ENCODE results near the gene LRRN4CL. TPM values are rescaled to one million over a fixed set of nuclear protein-coding genes. Genes with fewer than 3 reads are reported as not detected.

The LRRN4CL gene
- total and polyA plus RNA-seq, 9 of the 15 experiments (the other 6 are each of a cell fraction or from before 2014, with no cell fraction given) = 0.03 to 0.11 (median 0.05) TPM; not detected in 4

GRCh38 chr11:62678770-62679696 is 10.3 kb downstream of the LRRN4CL start, which contains the start of gene UBXN1 (continued):
- TF ChIP-seq ILF3 (IDR thresholded peaks at IDR 0.05; ENCODE audit: borderline replicate concordance) = no peak
- TF ChIP-seq COPS2 (conservative IDR thresholded peaks at IDR 0.05) = no peak
- TF ChIP-seq SIRT6 (IDR thresholded peaks at IDR 0.05; ENCODE audit: low read depth, low read length) = no peak
- TF ChIP-seq ATF4 (CRISPR knock-in tag; IDR thresholded peaks at IDR 0.05) = no peak
- TF ChIP-seq ZBTB1 (CRISPR knock-in tag; IDR thresholded peaks at IDR 0.05; ENCODE audit: borderline replicate concordance, low read depth) = no peak
- no peak for TF ChIP-seq MIER1 (IDR thresholded peaks at IDR 0.05; ENCODE audit: low read depth)
- TF ChIP-seq SAP30 (IDR thresholded peaks at IDR 0.05; ENCODE audit: borderline replicate concordance, insufficient read depth, low read depth, low read length, poor library complexity, severe bottlenecking) = peak; percentile 77
- no peak for TF ChIP-seq ZEB2 (IDR thresholded peaks at IDR 0.05)
- TF ChIP-seq ZNF354B (CRISPR knock-in tag; IDR thresholded peaks at IDR 0.05) = no peak
- no peak for TF ChIP-seq SAFB (IDR thresholded peaks at IDR 0.05; ENCODE audit: borderline replicate concordance, low read depth, low read length)
- TF ChIP-seq ZNF184 (CRISPR knock-in tag; IDR thresholded peaks at IDR 0.05) = peak; percentile 73; the same call in 1 of the 2 replicates
- no peak for TF ChIP-seq STAT5B (CRISPR knock-in tag; IDR thresholded peaks at IDR 0.05)
- no peak for TF ChIP-seq ZNF24 (IDR thresholded peaks at IDR 0.05)
- TF ChIP-seq ZBTB5 (IDR thresholded peaks at IDR 0.05) = no peak
- TF ChIP-seq SP1 (CRISPR knock-in tag; IDR thresholded peaks at IDR 0.05) = peak; percentile 32; the same call in 1 of the 2 replicates
- no peak for TF ChIP-seq ZNF3 (CRISPR knock-in tag; IDR thresholded peaks at IDR 0.05)
- TF ChIP-seq PHTF2 (CRISPR knock-in tag; IDR thresholded peaks at IDR 0.05) = no peak
- TF ChIP-seq SMARCA4 (IDR thresholded peaks at IDR 0.05) = peak; percentile 28; the same call in 1 of the 2 replicates
- TF ChIP-seq ELF2 (CRISPR knock-in tag; IDR thresholded peaks at IDR 0.05) = peak; percentile 90
- TF ChIP-seq, protein P1, sequence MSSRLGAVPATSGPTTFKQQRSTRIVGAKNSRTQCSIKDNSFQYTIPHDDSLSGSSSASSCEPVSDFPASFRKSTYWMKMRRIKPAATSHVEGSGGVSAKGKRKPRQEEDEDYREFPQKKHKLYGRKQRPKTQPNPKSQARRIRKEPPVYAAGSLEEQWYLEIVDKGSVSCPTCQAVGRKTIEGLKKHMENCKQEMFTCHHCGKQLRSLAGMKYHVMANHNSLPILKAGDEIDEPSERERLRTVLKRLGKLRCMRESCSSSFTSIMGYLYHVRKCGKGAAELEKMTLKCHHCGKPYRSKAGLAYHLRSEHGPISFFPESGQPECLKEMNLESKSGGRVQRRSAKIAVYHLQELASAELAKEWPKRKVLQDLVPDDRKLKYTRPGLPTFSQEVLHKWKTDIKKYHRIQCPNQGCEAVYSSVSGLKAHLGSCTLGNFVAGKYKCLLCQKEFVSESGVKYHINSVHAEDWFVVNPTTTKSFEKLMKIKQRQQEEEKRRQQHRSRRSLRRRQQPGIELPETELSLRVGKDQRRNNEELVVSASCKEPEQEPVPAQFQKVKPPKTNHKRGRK (tag; IDR thresholded peaks at IDR 0.05) = no peak
- TF ChIP-seq NBN (IDR thresholded peaks at IDR 0.05; ENCODE audit: low read depth) = no peak
- TF ChIP-seq PHF8 (IDR thresholded peaks at IDR 0.05; ENCODE audit: borderline replicate concordance, low read length) = peak; percentile 80
- no peak for TF ChIP-seq DMBX1 (CRISPR knock-in tag; IDR thresholded peaks at IDR 0.05; ENCODE audit: borderline replicate concordance)
- TF ChIP-seq, protein P2, sequence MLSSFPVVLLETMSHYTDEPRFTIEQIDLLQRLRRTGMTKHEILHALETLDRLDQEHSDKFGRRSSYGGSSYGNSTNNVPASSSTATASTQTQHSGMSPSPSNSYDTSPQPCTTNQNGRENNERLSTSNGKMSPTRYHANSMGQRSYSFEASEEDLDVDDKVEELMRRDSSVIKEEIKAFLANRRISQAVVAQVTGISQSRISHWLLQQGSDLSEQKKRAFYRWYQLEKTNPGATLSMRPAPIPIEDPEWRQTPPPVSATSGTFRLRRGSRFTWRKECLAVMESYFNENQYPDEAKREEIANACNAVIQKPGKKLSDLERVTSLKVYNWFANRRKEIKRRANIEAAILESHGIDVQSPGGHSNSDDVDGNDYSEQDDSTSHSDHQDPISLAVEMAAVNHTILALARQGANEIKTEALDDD (IDR thresholded peaks at IDR 0.05) = no peak
- TF ChIP-seq FOS (IDR thresholded peaks at IDR 0.05; ENCODE audit: extremely low read depth, insufficient read length) = no peak

Data from K562 (cell line).